Naive thymus-derived CD4-positive, alpha-beta T cell (primary cell): ENCODE results near the gene NRCAM. TPM values are rescaled to one million over a fixed set of nuclear protein-coding genes. Genes with fewer than 3 reads are reported as not detected.

Source experiments
- ATAC-seq: fragments of 150-1000 bp; cut with Tn5 transposase; 2 replicates; pipeline ENCODE4 v1.10.0; 2021; ENCODE audit warnings: mild to moderate bottlenecking, moderate library complexity
- CTCF ChIA-PET: fragments of 350-600 bp; sonication (Branson Sonifier 250); formaldehyde crosslinking; loops from one replicate; lab custom pipeline; 2021; ENCODE audit warnings: antibody characterized with exemption; lab: Charles Lee
- POLR2A ChIA-PET: fragments of 350-600 bp; sonication (Branson Sonifier 250); formaldehyde crosslinking; loops from one replicate; lab custom pipeline; 2021; ENCODE audit warnings: antibody characterized with exemption, inconsistent platforms; lab: Charles Lee
- DNase-seq, 9 donors: peaks; one replicate each; pipeline versions ENCODE4 v3.0.0 to v3.0.0-alpha.2; 2020 to 2022; ENCODE audit warnings: mixed read lengths in 1 of 9
- H3K27ac ChIP-seq: one replicate; pipeline ENCODE4 v1.7.0; 2013; ENCODE audit warnings: mild to moderate bottlenecking, low read depth, low read length, moderate library complexity
- H3K27me3 ChIP-seq, 2 donors: one replicate each; pipeline ENCODE4 v1.7.0; 2013; ENCODE audit warnings: low read length in 2 of 2, mild to moderate bottlenecking in 2 of 2, moderate library complexity in 2 of 2; ENCODE audit not compliant: control insufficient read depth in 2 of 2, insufficient read depth in 2 of 2
- H3K36me3 ChIP-seq, 3 experiments: 1 replicate in 2 of 3; 2 replicates in 1 of 3; pipeline ENCODE4 v1.7.0; 2013; ENCODE audit warnings: low read length in 3 of 3, mild to moderate bottlenecking in 3 of 3, moderate library complexity in 1 of 3; ENCODE audit not compliant: insufficient read depth in 3 of 3, control insufficient read depth in 2 of 3
- H3K4me1 ChIP-seq, 2 donors: one replicate each; pipeline ENCODE4 v1.7.0; 2013; ENCODE audit warnings: low read length in 2 of 2, mild to moderate bottlenecking in 2 of 2, moderate library complexity in 1 of 2; ENCODE audit not compliant: control insufficient read depth in 2 of 2, insufficient read depth in 2 of 2
- H3K4me3 ChIP-seq: 2 replicates; pipeline ENCODE4 v1.7.0; 2013; ENCODE audit warnings: mild to moderate bottlenecking, low read length
- H3K9me3 ChIP-seq, 3 experiments: 1 replicate in 2 of 3; 2 replicates in 1 of 3; pipeline ENCODE4 v1.7.0; 2013; ENCODE audit warnings: low read length in 3 of 3; ENCODE audit not compliant: control insufficient read depth in 2 of 3
- H3K27ac Mint-ChIP-seq, 9 donors: one replicate each; pipeline ENCODE4 v1.8.0; 2020 to 2022; ENCODE audit warnings: mixed read lengths in 9 of 9, mild to moderate bottlenecking in 8 of 9, moderate library complexity in 5 of 9, inconsistent platforms in 2 of 9
- H3K27me3 Mint-ChIP-seq, 5 donors: one replicate each; pipeline ENCODE4 v1.8.0; 2021 to 2022; ENCODE audit warnings: mixed read lengths in 5 of 5, mild to moderate bottlenecking in 1 of 5
- H3K36me3 Mint-ChIP-seq, 5 donors: one replicate each; pipeline ENCODE4 v1.8.0; 2020 to 2022; ENCODE audit warnings: mixed read lengths in 5 of 5, mild to moderate bottlenecking in 3 of 5, inconsistent platforms in 1 of 5
- H3K4me1 Mint-ChIP-seq, 7 donors: one replicate each; pipeline ENCODE4 v1.8.0; 2020 to 2022; ENCODE audit warnings: mixed read lengths in 7 of 7, mild to moderate bottlenecking in 3 of 7, inconsistent platforms in 1 of 7
- H3K4me3 Mint-ChIP-seq, 10 donors: one replicate each; pipeline ENCODE4 v1.8.0; 2020 to 2022; ENCODE audit warnings: mild to moderate bottlenecking in 10 of 10, mixed read lengths in 10 of 10, moderate library complexity in 6 of 10, inconsistent platforms in 2 of 10
- H3K9me3 Mint-ChIP-seq, 11 donors: one replicate each; pipeline ENCODE4 v1.8.0; 2020 to 2022; ENCODE audit warnings: mixed read lengths in 11 of 11, mild to moderate bottlenecking in 4 of 11, inconsistent platforms in 1 of 11, moderate library complexity in 1 of 11
- intact Hi-C, 2 donors: fragments of 100-400 bp; cut with micrococcal nuclease; formaldehyde crosslinking; loops; one replicate each; pipeline ENCODE4 v1.15.1; 2023
- polyA plus RNA-seq, 2 donors: library from polyadenylated mRNA; unstranded; fragments of 300-500 nt; fragmentation: Illumina TruSeq; gene quantifications; one replicate each; pipeline ENCODE4 v1.2.3, GENCODE V29; 2021
- total RNA-seq, 6 experiments: library from RNA in 5 of 6; stranded (reverse) in 5 of 6; gene quantifications; 1 replicate in 5 of 6; 2 replicates in 1 of 6; pipeline ENCODE4 v1.2.3 and lab custom pipeline; 2021 to 2026

Gene NRCAM
- total and polyA plus RNA-seq, 7 experiments from 2014 or later: 2.1 to 13.6 (median 6.4) TPM; not detected in 1

- Histone ChIP-seq H3K9me3 (no peaks in the 10 kb centered on the region), H3K36me3 (no peaks in the 10 kb centered on the region), H3K4me1 (no peaks in the 10 kb centered on the region), H3K4me3 (no peak overlapping the region), H3K27me3 (no peaks in the 10 kb centered on the region), H3K27ac (no peak overlapping the region)
- H3K27me3 Mint-ChIP-seq: peaks cover 0 to 14% (median 0%) of the 10 kb centered on the region in 5 donors
- H3K4me1 Mint-ChIP-seq: no peaks in the 10 kb centered on the region
- H3K36me3 Mint-ChIP-seq: no peaks in the 10 kb centered on the region
- ChIA-PET POLR2A (no interaction called here), CTCF (no interaction called here)
- H3K9me3 Mint-ChIP-seq: no peaks in the 10 kb centered on the region
- ATAC-seq (no peak), DNase-seq (no peak)
- no peak overlapping the region for H3K4me3 Mint-ChIP-seq
- intact Hi-C loops: no loop called here
- H3K27ac Mint-ChIP-seq: no peak overlapping the region
Observed at GRCh38 chr7:108303332-108303731, 152.9 kb downstream of the NRCAM start.

- no peak for ATAC-seq
- POLR2A ChIA-PET: no interaction called here
- peaks cover 0 to 6% (median 0%) of the 10 kb centered on the region in 5 donors for H3K36me3 Mint-ChIP-seq
Observed at GRCh38 chr7:108301387-108301786, 154.8 kb downstream of the NRCAM start.

GRCh38 chr7:108299251-108299973 is 156.8 kb downstream of the NRCAM start:
- ChIA-PET POLR2A (no interaction called here), CTCF (no interaction called here)

More at GRCh38 chr7:108301387-108301786, 154.8 kb downstream of the NRCAM start:
- no peak overlapping the region for H3K4me3 Mint-ChIP-seq
- no peak for DNase-seq
- H3K9me3 Mint-ChIP-seq: no peaks in the 10 kb centered on the region
- Histone ChIP-seq H3K27me3 (no peaks in the 10 kb centered on the region), H3K4me1 (no peaks in the 10 kb centered on the region), H3K9me3 (no peaks in the 10 kb centered on the region), H3K4me3 (no peak overlapping the region), H3K27ac (no peak overlapping the region), H3K36me3 (no peaks in the 10 kb centered on the region)
- peaks cover 0 to 11% (median 0%) of the 10 kb centered on the region in 5 donors for H3K27me3 Mint-ChIP-seq
- CTCF ChIA-PET: no interaction called here
- H3K4me1 Mint-ChIP-seq: no peaks in the 10 kb centered on the region
- H3K27ac Mint-ChIP-seq: no peak overlapping the region
- intact Hi-C loops: no loop called here

GRCh38 chr7:108296911-108297310 is 159.3 kb downstream of the NRCAM start:
- Histone ChIP-seq H3K27me3 (no peaks in the 10 kb centered on the region), H3K4me3 (no peak overlapping the region), H3K9me3 (no peaks in the 10 kb centered on the region), H3K27ac (no peak overlapping the region), H3K4me1 (no peaks in the 10 kb centered on the region), H3K36me3 (no peaks in the 10 kb centered on the region)
- ChIA-PET CTCF (no interaction called here), POLR2A (no interaction called here)
- intact Hi-C loops: no loop called here
- H3K9me3 Mint-ChIP-seq: peaks cover 0 to 5% (median 0%) of the 10 kb centered on the region in 11 donors
- ATAC-seq: no peak
- no peak overlapping the region for H3K4me3 Mint-ChIP-seq
- no peaks in the 10 kb centered on the region for H3K4me1 Mint-ChIP-seq
- H3K27ac Mint-ChIP-seq: no peak overlapping the region
- H3K27me3 Mint-ChIP-seq: peaks cover 0 to 35% (median 6%) of the 10 kb centered on the region in 5 donors
- H3K36me3 Mint-ChIP-seq: peaks cover 0 to 6% (median 0%) of the 10 kb centered on the region in 5 donors
- DNase-seq: no peak

More at GRCh38 chr7:108299251-108299973, 156.8 kb downstream of the NRCAM start:
- H3K4me3 ChIP-seq: no peak overlapping the region
- H3K4me1 ChIP-seq: no peaks in the 10 kb centered on the region
- ATAC-seq (no peak), DNase-seq (no peak)
- H3K27me3 Mint-ChIP-seq: peaks cover 0 to 28% (median 6%) of the 10 kb centered on the region in 5 donors
- H3K9me3 Mint-ChIP-seq: peaks cover 0 to 5% (median 0%) of the 10 kb centered on the region in 11 donors
- peaks cover 0 to 6% (median 0%) of the 10 kb centered on the region in 5 donors for H3K36me3 Mint-ChIP-seq
- H3K27me3 ChIP-seq: no peaks in the 10 kb centered on the region
- no peak overlapping the region for H3K27ac Mint-ChIP-seq
- H3K36me3 ChIP-seq: no peaks in the 10 kb centered on the region
- no peaks in the 10 kb centered on the region for H3K4me1 Mint-ChIP-seq
- intact Hi-C loops: no loop called here
- H3K9me3 ChIP-seq: no peaks in the 10 kb centered on the region
- H3K27ac ChIP-seq: no peak overlapping the region
- no peak overlapping the region for H3K4me3 Mint-ChIP-seq

- POLR2A ChIA-PET: no interaction called here
- no peaks in the 10 kb centered on the region for H3K36me3 ChIP-seq
- no peak overlapping the region for H3K27ac ChIP-seq
- CTCF ChIA-PET: no interaction called here
- ATAC-seq (no peak), DNase-seq (no peak)
- H3K9me3 ChIP-seq: no peaks in the 10 kb centered on the region
- no peak overlapping the region for H3K4me3 ChIP-seq
- Mint-ChIP-seq H3K9me3 (peaks cover 0 to 5% (median 0%) of the 10 kb centered on the region in 11 donors), H3K27me3 (peaks cover 0 to 35% (median 6%) of the 10 kb centered on the region in 5 donors), H3K4me1 (no peaks in the 10 kb centered on the region), H3K27ac (no peak overlapping the region), H3K4me3 (no peak overlapping the region), H3K36me3 (peaks cover 0 to 6% (median 0%) of the 10 kb centered on the region in 5 donors)
- H3K27me3 ChIP-seq: no peaks in the 10 kb centered on the region
- intact Hi-C loops: no loop called here
- no peaks in the 10 kb centered on the region for H3K4me1 ChIP-seq
Observed at GRCh38 chr7:108294595-108294994, 161.6 kb downstream of the NRCAM start.

GRCh38 chr7:108293149-108293612 is 163.1 kb downstream of the NRCAM start:
- Mint-ChIP-seq H3K9me3 (peaks cover 0 to 5% (median 0%) of the 10 kb centered on the region in 11 donors), H3K27me3 (peaks cover 0 to 31% (median 6%) of the 10 kb centered on the region in 5 donors), H3K36me3 (peaks cover 0 to 6% (median 0%) of the 10 kb centered on the region in 5 donors), H3K4me3 (no peak overlapping the region), H3K4me1 (no peaks in the 10 kb centered on the region), H3K27ac (no peak overlapping the region)
- H3K27me3 ChIP-seq: no peaks in the 10 kb centered on the region
- no peaks in the 10 kb centered on the region for H3K9me3 ChIP-seq
- CTCF ChIA-PET: no interaction called here
- ATAC-seq: no peak
- H3K27ac ChIP-seq: no peak overlapping the region
- H3K4me3 ChIP-seq: no peak overlapping the region
- H3K4me1 ChIP-seq: no peaks in the 10 kb centered on the region
- intact Hi-C loops: no loop called here
- POLR2A ChIA-PET: no interaction called here
- no peak for DNase-seq
- H3K36me3 ChIP-seq: no peaks in the 10 kb centered on the region

- no peaks in the 10 kb centered on the region for H3K27me3 ChIP-seq
- no peak overlapping the region for H3K27ac ChIP-seq
- Mint-ChIP-seq H3K36me3 (peaks cover 0 to 3% (median 0%) of the 10 kb centered on the region in 5 donors), H3K27me3 (peaks cover 0 to 35% (median 6%) of the 10 kb centered on the region in 5 donors), H3K9me3 (peaks cover 0 to 5% (median 0%) of the 10 kb centered on the region in 11 donors), H3K27ac (no peak overlapping the region), H3K4me3 (no peak overlapping the region), H3K4me1 (no peaks in the 10 kb centered on the region)
- H3K9me3 ChIP-seq: no peaks in the 10 kb centered on the region
- CTCF ChIA-PET: no interaction called here
- H3K4me3 ChIP-seq: no peak overlapping the region
- intact Hi-C loops: no loop called here
- POLR2A ChIA-PET: no interaction called here
- no peaks in the 10 kb centered on the region for H3K36me3 ChIP-seq
- ATAC-seq (no peak), DNase-seq (no peak)
- no peaks in the 10 kb centered on the region for H3K4me1 ChIP-seq
Observed at GRCh38 chr7:108292541-108292940, 163.7 kb downstream of the NRCAM start.
